OCI-M2 (cell line): ENCODE data around the gene RNASEH2B.

ENCODE experiments used
- DNase-seq: peaks from one replicate; lab custom pipeline; 2025; ENCODE audit not compliant: unreplicated experiment; lab: John Stamatoyannopoulos, UW

The RNASEH2B gene

GRCh38 chr13:50907781-50908180 is 1.8 kb upstream of the RNASEH2B start:
- DNase-seq = no peak

GRCh38 chr13:50908371-50908770 is 1.2 kb upstream of the RNASEH2B start:
- DNase-seq = no peak

GRCh38 chr13:50910485-50910805 is 854 bp downstream of the RNASEH2B start:
- DNase-seq = no peak

GRCh38 chr13:50911081-50911631 is 1.6 kb downstream of the RNASEH2B start:
- DNase-seq = no peak

- peak; percentile 56 for DNase-seq
Observed at GRCh38 chr13:50911937-50912795, 2.6 kb downstream of the RNASEH2B start.

- DNase-seq = no peak
Observed at GRCh38 chr13:50912851-50913250, 3.3 kb downstream of the RNASEH2B start.

- DNase-seq = no peak
Observed at GRCh38 chr13:50914176-50914700, 4.6 kb downstream of the RNASEH2B start.

GRCh38 chr13:50914848-50915247 is 5.3 kb downstream of the RNASEH2B start:
- no peak for DNase-seq

- DNase-seq = no peak
Observed at GRCh38 chr13:50915565-50915964, 6.0 kb downstream of the RNASEH2B start.

GRCh38 chr13:50916701-50917184 is 7.2 kb downstream of the RNASEH2B start:
- DNase-seq = no peak

GRCh38 chr13:50917572-50917971 is 8.0 kb downstream of the RNASEH2B start:
- no peak for DNase-seq

GRCh38 chr13:50918567-50918966 is 9.0 kb downstream of the RNASEH2B start:
- no peak for DNase-seq

GRCh38 chr13:50919277-50919676 is 9.7 kb downstream of the RNASEH2B start:
- no peak for DNase-seq

GRCh38 chr13:50921706-50922105 is 12.1 kb downstream of the RNASEH2B start:
- DNase-seq = no peak

- no peak for DNase-seq
Observed at GRCh38 chr13:50923272-50923671, 13.7 kb downstream of the RNASEH2B start.

- DNase-seq = no peak
Observed at GRCh38 chr13:50924025-50924424, 14.4 kb downstream of the RNASEH2B start.

- no peak for DNase-seq
Observed at GRCh38 chr13:50927701-50928100, 18.1 kb downstream of the RNASEH2B start.

GRCh38 chr13:50928102-50928501 is 18.5 kb downstream of the RNASEH2B start:
- no peak for DNase-seq

- DNase-seq = no peak
Observed at GRCh38 chr13:50928659-50929462, 19.3 kb downstream of the RNASEH2B start.

- no peak for DNase-seq
Observed at GRCh38 chr13:50932091-50932490, 22.5 kb downstream of the RNASEH2B start.

GRCh38 chr13:50934735-50935435 is 25.3 kb downstream of the RNASEH2B start:
- no peak for DNase-seq
